ENCODE measurements around the gene DSTN.

- TF ChIP-seq, protein P1, sequence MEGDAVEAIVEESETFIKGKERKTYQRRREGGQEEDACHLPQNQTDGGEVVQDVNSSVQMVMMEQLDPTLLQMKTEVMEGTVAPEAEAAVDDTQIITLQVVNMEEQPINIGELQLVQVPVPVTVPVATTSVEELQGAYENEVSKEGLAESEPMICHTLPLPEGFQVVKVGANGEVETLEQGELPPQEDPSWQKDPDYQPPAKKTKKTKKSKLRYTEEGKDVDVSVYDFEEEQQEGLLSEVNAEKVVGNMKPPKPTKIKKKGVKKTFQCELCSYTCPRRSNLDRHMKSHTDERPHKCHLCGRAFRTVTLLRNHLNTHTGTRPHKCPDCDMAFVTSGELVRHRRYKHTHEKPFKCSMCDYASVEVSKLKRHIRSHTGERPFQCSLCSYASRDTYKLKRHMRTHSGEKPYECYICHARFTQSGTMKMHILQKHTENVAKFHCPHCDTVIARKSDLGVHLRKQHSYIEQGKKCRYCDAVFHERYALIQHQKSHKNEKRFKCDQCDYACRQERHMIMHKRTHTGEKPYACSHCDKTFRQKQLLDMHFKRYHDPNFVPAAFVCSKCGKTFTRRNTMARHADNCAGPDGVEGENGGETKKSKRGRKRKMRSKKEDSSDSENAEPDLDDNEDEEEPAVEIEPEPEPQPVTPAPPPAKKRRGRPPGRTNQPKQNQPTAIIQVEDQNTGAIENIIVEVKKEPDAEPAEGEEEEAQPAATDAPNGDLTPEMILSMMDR (IDR thresholded peaks at IDR 0.05), result no peak
- TF ChIP-seq POLR2A (IDR thresholded peaks at IDR 0.05), result no peak
Observed at GRCh38 chr20:17622086-17622850, 52.4 kb downstream of the DSTN start.

All from Peyer's patch (tissue), 4 donors.